GM12878 (cell line): ENCODE data around the gene MAPK1. TPM values are rescaled to one million over a fixed set of nuclear protein-coding genes. Genes with fewer than 3 reads are reported as not detected.

Experiments used
- ATAC-seq: fragments of 200-7000 bp; cut with Tn5 transposase; 3 replicates; pipeline ENCODE4 v1.9.1; 2020; ENCODE audit warnings: mild to moderate bottlenecking, moderate library complexity
- BruUV-seq: library from RNA; stranded (reverse); fragments of 400-500 nt; replicated peaks from 2 replicates; lab custom pipeline; 2021; lab: Mats Ljungman, UMichigan
- CTCF ChIA-PET: fragments of 300-600 bp; sonication (Branson Sonifier 250); formaldehyde crosslinking; extraction: SDS; loops from one replicate; lab custom pipeline; 2021; ENCODE audit warnings: inconsistent platforms; lab: Yijun Ruan, JAX
- POLR2A ChIA-PET: fragments of 350-600 bp; formaldehyde crosslinking; extraction: SDS; loops from one replicate; lab custom pipeline; 2021; ENCODE audit warnings: inconsistent platforms; lab: Charles Lee
- RAD21 ChIA-PET: fragments of 300-600 bp; sonication (Branson Sonifier 250); formaldehyde crosslinking; loops from one replicate; lab custom pipeline; 2023; ENCODE audit warnings: antibody characterized with exemption; ENCODE audit not compliant: unreplicated experiment; lab: Charles Lee
- SMC1A ChIA-PET: fragments of 300-600 bp; sonication (Branson Sonifier 250); formaldehyde crosslinking; loops from one replicate; lab custom pipeline; 2023; ENCODE audit not compliant: unreplicated experiment, uncharacterized antibody; lab: Charles Lee
- DNase-seq: peaks from one replicate; pipeline ENCODE4 v3.0.0-alpha.2; 2011; ENCODE audit warnings: low read depth, low spot score
- FAIRE-seq: peaks from 3 replicates; lab custom pipeline; 2011; peaks lifted over from hg19 to GRCh38; lab: Jason Lieb, UNC
- H2AFZ ChIP-seq: 2 replicates; pipeline ENCODE4 v1.6.0; 2011; ENCODE audit warnings: low read depth, low read length, control low read depth; ENCODE audit not compliant: control insufficient read depth
- H3K27ac ChIP-seq: 2 replicates; pipeline ENCODE4 v1.5.1; 2011; ENCODE audit warnings: control low read depth; ENCODE audit not compliant: control insufficient read depth, insufficient read depth
- H3K27me3 ChIP-seq, 2 experiments: replicated peaks in 1 of 2; 2 replicates each; pipeline versions ENCODE4 v1.6.0 to v1.6.1; 2011; ENCODE audit warnings: low read length in 1 of 2; ENCODE audit not compliant: control insufficient read depth in 2 of 2, insufficient read depth in 2 of 2
- H3K36me3 ChIP-seq, 2 experiments: 2 replicates each; pipeline ENCODE4 v1.5.1; 2011; ENCODE audit warnings: low read length in 1 of 2; ENCODE audit not compliant: control insufficient read depth in 2 of 2, insufficient read depth in 2 of 2
- H3K4me1 ChIP-seq: 2 replicates; pipeline ENCODE4 v1.6.1; 2011; ENCODE audit warnings: mild to moderate bottlenecking, low read length, moderate library complexity, mixed read lengths; ENCODE audit not compliant: control insufficient read depth, insufficient read depth
- H3K4me2 ChIP-seq: 2 replicates; pipeline ENCODE4 v1.6.0; 2011; ENCODE audit warnings: control low read depth; ENCODE audit not compliant: control insufficient read depth, insufficient read depth
- H3K4me3 ChIP-seq: fragments of 200-600 bp; sonication (generic); 2 replicates; pipeline ENCODE4 v1.5.1; 2016
- H3K79me2 ChIP-seq: 2 replicates; pipeline ENCODE4 v1.6.0; 2011; ENCODE audit warnings: low read length; ENCODE audit not compliant: control insufficient read depth, insufficient read depth
- H3K9ac ChIP-seq: 2 replicates; pipeline ENCODE4 v1.8.0; 2011; ENCODE audit warnings: low read length, control low read depth, mixed read lengths; ENCODE audit not compliant: control insufficient read depth, insufficient read depth
- H3K9me3 ChIP-seq: replicated peaks from 3 replicates; pipeline ENCODE4 v1.5.1; 2011; ENCODE audit warnings: mild to moderate bottlenecking, low read length; ENCODE audit not compliant: control insufficient read depth, insufficient read depth
- H4K20me1 ChIP-seq: 2 replicates; pipeline ENCODE4 v1.6.0; 2011; ENCODE audit not compliant: control insufficient read depth, insufficient read depth
- HCFC1 ChIP-seq: fragments of 150-350 bp; IDR thresholded peaks from 2 replicates; pipeline ENCODE4 v1.6.1; 2014; ENCODE audit warnings: low read length
- MTA2 ChIP-seq: fragments of 450-650 bp; IDR thresholded peaks from 2 replicates; pipeline ENCODE4 v1.6.1; 2016; ENCODE audit warnings: low read depth, mild to moderate bottlenecking, moderate library complexity
- MYC ChIP-seq: IDR thresholded peaks from 2 replicates; pipeline ENCODE4 v1.6.1; 2011; ENCODE audit warnings: mild to moderate bottlenecking, low read length, moderate library complexity, inconsistent platforms; ENCODE audit not compliant: insufficient read depth, insufficient replicate concordance, insufficient read length, severe bottlenecking
- SMARCA5 ChIP-seq: fragments of 450-650 bp; IDR thresholded peaks from 2 replicates; pipeline ENCODE4 v1.6.1; 2017; ENCODE audit warnings: mild to moderate bottlenecking
- SUZ12 ChIP-seq: fragments of 200-600 bp; sonication (generic); IDR thresholded peaks from one replicate; pipeline ENCODE4 v1.6.1; 2018; ENCODE audit warnings: antibody characterized with exemption, mild to moderate bottlenecking; ENCODE audit not compliant: unreplicated experiment
- WGBS: methylation state at CpG from one replicate; pipeline ENCODE4 v1.1.6; 2016; ENCODE audit warnings: low lambda C conversion rate; ENCODE audit not compliant: insufficient replicate concordance, insufficient coverage; ENCODE audit errors: missing lambda C conversion rate; 5-methylcytosine and 5-hydroxymethylcytosine counted together
- in situ Hi-C: fragments of 300-500 bp; cut with MboI; formaldehyde crosslinking; loops from 9 replicates; pipeline ENCODE4 v1.14.3; 2018; ENCODE audit warnings: mixed read lengths
- intact Hi-C: fragments of 100-400 bp; cut with micrococcal nuclease; formaldehyde crosslinking; loops from one replicate; pipeline ENCODE4 v1.14.2; 2022; ENCODE audit not compliant: unreplicated experiment
- polyA plus RNA-seq, 11 experiments: library from polyadenylated mRNA; depleted of rRNA in 4 of 11; unstranded in 6 of 11; stranded (reverse) in 5 of 11; fragments of >200 nt; fragmentation: Nextera tagmentation in 4 of 11; fragmentation: Illumina TruSeq in 1 of 11; extraction: Ambion mirVana in 4 of 11; extraction: Trizol in 1 of 11; gene quantifications; 1 replicate in 1 of 11; 2 replicates in 10 of 11; pipeline versions ENCODE4 v1.2.1 to v1.2.3, GENCODE V29; 2011 to 2016; ENCODE audit warnings: inconsistent platforms in 2 of 11, missing spikeins in 2 of 11, low read depth in 1 of 11
- total RNA-seq, 4 experiments: library from RNA; depleted of rRNA in 3 of 4; stranded (reverse); fragments of >200 nt in 3 of 4; fragmentation: Illumina TruSeq in 1 of 4; extraction: Trizol in 1 of 4; gene quantifications; 2 replicates each; pipeline versions ENCODE4 v1.2.1 to v1.2.3, GENCODE V29; 2013 to 2021
- TF ChIP-seq, protein P1 (sequence below): fragments of 450-650 bp; IDR thresholded peaks from 2 replicates; pipeline ENCODE4 v1.6.1; 2017; ENCODE audit warnings: antibody characterized with exemption, mild to moderate bottlenecking, moderate library complexity
- TF ChIP-seq, protein P2 (sequence below): fragments of 450-650 bp; IDR thresholded peaks from 2 replicates; pipeline ENCODE4 v1.6.1; 2016; ENCODE audit warnings: mild to moderate bottlenecking, moderate library complexity, borderline replicate concordance
- TF ChIP-seq, protein P3 (sequence below): fragments of 450-650 bp; IDR thresholded peaks from 2 replicates; pipeline ENCODE4 v1.6.1; 2017; ENCODE audit warnings: mild to moderate bottlenecking, moderate library complexity
- TF ChIP-seq, protein P4 (sequence below): fragments of 450-650 bp; IDR thresholded peaks from 2 replicates; pipeline ENCODE4 v1.6.1; 2016; ENCODE audit warnings: mild to moderate bottlenecking

Gene MAPK1
- total and polyA plus RNA-seq, 10 of the 15 experiments (the other 5 are each of a cell fraction or from before 2014, with no cell fraction given) = 7.0 to 123 (median 58.4) TPM

DNA sequence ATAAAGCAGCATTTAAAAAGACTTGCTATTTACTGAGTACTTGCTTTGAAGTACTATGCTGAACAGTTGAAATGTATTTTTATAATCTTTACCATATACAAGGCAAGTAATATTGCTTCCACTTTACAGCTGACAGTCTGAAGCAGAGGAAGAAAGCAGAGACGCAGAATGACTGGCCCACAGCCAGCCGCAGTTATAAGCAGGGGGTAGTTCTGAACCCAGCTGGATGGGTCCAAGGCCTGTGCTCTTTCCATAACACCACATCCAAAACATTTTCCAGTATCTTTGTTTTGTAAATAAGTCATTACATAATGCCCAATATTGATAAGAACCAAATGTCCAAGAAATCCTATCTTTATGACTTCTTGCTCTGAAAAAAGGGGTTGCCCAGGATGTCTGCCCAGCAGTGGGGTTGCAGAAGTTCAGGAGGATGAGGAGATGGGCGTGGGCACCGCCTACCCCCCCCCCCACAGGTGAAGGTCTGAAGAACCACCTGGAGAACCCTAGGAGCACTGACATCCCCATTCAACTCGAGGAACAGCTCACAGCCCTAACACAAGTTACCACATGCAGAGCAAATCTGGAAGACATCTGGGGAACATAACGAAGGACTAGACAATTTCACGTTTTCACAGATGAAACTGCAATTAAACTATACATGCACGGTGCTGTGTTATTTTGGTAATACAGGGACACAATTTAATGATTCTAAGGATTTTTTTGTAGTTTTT, 107.6 kb downstream of the MAPK1 start:
- POLR2A ChIA-PET = no interaction called here
- BruUV-seq = no TSS peak
- RAD21 ChIA-PET = no interaction called here
- Histone ChIP-seq H3K79me2 (no peaks in the 10 kb centered on the region), H3K4me2 (no peak overlapping the region), H3K9ac (no peak overlapping the region), H4K20me1 (no peaks in the 10 kb centered on the region), H3K4me3 (no peak overlapping the region), H3K36me3 (peaks cover 6 to 24% of the 10 kb centered on the region in 2 experiments), H2AFZ (no peak overlapping the region), H3K27me3 (no peaks in the 10 kb centered on the region), H3K27ac (no peak overlapping the region), H3K9me3 (no peaks in the 10 kb centered on the region), H3K4me1 (peaks cover 59% of the 10 kb centered on the region)
- in situ Hi-C loops (no loop called here), intact Hi-C loops (loop anchor here (5.0 kb wide), 1 partner anchor 102 kb away; no protein-coding TSS in a partner anchor)
- WGBS = 99% methylated on average over 8 of the region's 8 CpGs
- FAIRE-seq (no peak), DNase-seq (no peak), ATAC-seq (no peak)
- TF ChIP-seq, protein P1, sequence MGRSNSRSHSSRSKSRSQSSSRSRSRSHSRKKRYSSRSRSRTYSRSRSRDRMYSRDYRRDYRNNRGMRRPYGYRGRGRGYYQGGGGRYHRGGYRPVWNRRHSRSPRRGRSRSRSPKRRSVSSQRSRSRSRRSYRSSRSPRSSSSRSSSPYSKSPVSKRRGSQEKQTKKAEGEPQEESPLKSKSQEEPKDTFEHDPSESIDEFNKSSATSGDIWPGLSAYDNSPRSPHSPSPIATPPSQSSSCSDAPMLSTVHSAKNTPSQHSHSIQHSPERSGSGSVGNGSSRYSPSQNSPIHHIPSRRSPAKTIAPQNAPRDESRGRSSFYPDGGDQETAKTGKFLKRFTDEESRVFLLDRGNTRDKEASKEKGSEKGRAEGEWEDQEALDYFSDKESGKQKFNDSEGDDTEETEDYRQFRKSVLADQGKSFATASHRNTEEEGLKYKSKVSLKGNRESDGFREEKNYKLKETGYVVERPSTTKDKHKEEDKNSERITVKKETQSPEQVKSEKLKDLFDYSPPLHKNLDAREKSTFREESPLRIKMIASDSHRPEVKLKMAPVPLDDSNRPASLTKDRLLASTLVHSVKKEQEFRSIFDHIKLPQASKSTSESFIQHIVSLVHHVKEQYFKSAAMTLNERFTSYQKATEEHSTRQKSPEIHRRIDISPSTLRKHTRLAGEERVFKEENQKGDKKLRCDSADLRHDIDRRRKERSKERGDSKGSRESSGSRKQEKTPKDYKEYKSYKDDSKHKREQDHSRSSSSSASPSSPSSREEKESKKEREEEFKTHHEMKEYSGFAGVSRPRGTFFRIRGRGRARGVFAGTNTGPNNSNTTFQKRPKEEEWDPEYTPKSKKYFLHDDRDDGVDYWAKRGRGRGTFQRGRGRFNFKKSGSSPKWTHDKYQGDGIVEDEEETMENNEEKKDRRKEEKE = no peak
- TF ChIP-seq SMARCA5 (no peak), MYC (no peak), SUZ12 (no peak), MTA2 (no peak), HCFC1 (no peak)
- TF ChIP-seq, protein P2, sequence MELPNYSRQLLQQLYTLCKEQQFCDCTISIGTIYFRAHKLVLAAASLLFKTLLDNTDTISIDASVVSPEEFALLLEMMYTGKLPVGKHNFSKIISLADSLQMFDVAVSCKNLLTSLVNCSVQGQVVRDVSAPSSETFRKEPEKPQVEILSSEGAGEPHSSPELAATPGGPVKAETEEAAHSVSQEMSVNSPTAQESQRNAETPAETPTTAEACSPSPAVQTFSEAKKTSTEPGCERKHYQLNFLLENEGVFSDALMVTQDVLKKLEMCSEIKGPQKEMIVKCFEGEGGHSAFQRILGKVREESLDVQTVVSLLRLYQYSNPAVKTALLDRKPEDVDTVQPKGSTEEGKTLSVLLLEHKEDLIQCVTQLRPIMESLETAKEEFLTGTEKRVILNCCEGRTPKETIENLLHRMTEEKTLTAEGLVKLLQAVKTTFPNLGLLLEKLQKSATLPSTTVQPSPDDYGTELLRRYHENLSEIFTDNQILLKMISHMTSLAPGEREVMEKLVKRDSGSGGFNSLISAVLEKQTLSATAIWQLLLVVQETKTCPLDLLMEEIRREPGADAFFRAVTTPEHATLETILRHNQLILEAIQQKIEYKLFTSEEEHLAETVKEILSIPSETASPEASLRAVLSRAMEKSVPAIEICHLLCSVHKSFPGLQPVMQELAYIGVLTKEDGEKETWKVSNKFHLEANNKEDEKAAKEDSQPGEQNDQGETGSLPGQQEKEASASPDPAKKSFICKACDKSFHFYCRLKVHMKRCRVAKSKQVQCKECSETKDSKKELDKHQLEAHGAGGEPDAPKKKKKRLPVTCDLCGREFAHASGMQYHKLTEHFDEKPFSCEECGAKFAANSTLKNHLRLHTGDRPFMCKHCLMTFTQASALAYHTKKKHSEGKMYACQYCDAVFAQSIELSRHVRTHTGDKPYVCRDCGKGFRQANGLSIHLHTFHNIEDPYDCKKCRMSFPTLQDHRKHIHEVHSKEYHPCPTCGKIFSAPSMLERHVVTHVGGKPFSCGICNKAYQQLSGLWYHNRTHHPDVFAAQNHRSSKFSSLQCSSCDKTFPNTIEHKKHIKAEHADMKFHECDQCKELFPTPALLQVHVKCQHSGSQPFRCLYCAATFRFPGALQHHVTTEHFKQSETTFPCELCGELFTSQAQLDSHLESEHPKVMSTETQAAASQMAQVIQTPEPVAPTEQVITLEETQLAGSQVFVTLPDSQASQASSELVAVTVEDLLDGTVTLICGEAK = no peak
- TF ChIP-seq, protein P3, sequence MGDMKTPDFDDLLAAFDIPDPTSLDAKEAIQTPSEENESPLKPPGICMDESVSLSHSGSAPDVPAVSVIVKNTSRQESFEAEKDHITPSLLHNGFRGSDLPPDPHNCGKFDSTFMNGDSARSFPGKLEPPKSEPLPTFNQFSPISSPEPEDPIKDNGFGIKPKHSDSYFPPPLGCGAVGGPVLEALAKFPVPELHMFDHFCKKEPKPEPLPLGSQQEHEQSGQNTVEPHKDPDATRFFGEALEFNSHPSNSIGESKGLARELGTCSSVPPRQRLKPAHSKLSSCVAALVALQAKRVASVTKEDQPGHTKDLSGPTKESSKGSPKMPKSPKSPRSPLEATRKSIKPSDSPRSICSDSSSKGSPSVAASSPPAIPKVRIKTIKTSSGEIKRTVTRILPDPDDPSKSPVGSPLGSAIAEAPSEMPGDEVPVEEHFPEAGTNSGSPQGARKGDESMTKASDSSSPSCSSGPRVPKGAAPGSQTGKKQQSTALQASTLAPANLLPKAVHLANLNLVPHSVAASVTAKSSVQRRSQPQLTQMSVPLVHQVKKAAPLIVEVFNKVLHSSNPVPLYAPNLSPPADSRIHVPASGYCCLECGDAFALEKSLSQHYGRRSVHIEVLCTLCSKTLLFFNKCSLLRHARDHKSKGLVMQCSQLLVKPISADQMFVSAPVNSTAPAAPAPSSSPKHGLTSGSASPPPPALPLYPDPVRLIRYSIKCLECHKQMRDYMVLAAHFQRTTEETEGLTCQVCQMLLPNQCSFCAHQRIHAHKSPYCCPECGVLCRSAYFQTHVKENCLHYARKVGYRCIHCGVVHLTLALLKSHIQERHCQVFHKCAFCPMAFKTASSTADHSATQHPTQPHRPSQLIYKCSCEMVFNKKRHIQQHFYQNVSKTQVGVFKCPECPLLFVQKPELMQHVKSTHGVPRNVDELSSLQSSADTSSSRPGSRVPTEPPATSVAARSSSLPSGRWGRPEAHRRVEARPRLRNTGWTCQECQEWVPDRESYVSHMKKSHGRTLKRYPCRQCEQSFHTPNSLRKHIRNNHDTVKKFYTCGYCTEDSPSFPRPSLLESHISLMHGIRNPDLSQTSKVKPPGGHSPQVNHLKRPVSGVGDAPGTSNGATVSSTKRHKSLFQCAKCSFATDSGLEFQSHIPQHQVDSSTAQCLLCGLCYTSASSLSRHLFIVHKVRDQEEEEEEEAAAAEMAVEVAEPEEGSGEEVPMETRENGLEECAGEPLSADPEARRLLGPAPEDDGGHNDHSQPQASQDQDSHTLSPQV = no peak
- TF ChIP-seq, protein P4, sequence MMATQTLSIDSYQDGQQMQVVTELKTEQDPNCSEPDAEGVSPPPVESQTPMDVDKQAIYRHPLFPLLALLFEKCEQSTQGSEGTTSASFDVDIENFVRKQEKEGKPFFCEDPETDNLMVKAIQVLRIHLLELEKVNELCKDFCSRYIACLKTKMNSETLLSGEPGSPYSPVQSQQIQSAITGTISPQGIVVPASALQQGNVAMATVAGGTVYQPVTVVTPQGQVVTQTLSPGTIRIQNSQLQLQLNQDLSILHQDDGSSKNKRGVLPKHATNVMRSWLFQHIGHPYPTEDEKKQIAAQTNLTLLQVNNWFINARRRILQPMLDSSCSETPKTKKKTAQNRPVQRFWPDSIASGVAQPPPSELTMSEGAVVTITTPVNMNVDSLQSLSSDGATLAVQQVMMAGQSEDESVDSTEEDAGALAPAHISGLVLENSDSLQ = no peak
- CTCF ChIA-PET = interaction anchor here (0.6 to 2.5 kb wide), 3 partner anchors 111 to 210 kb away, joined by 3 to 7 read pairs (median 3); no protein-coding TSS in a partner anchor
- SMC1A ChIA-PET = interaction anchor here (0.8 to 2.1 kb wide), 3 partner anchors 9 to 109 kb away, joined by 3 to 9 read pairs (median 6); no protein-coding TSS in a partner anchor
